ENCODE data around the gene ST7. TPM values are rescaled to one million over a fixed set of nuclear protein-coding genes. Genes with fewer than 3 reads are reported as not detected.

The ST7 gene
- total RNA-seq, 4 donors from 2014 or later = 7.2 to 47.9 (median 19.1) TPM

DNA sequence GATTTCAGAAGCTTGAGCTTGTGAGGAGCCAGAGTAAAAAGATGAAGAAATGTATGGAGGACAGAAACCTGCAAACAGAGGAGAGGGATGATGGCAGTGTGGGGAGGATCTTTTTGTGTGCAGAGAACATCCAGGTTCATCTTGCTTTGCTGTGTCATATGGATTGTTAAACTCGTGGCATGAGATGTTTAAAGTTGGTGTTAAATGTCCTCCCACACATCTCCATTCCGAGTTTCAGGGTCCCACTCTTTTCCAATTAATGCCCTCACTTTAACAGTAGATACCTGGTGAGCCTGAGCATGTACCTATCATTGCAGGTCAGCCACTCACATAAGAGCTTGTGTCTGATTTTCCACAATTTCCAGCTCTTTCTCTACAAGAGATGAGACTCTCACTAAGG is 147.7 kb downstream of the ST7 start:
- Histone ChIP-seq H3K36me3 (no peaks in the 10 kb centered on the region), H3K27me3 (no peaks in the 10 kb centered on the region), H3K27ac (no peak overlapping the region), H3K4me1 (peaks cover 0 to 6% (median 0%) of the 10 kb centered on the region in 4 donors), H3K4me3 (no peak overlapping the region), H3K9me3 (no peaks in the 10 kb centered on the region)
- DNase-seq = no peak
- in situ Hi-C loops (cut with MboI; ENCODE audit: low pct_ligation_motif_present in 1 of 4, low pct_unique_long_range_greater_than_20kb in 1 of 4, low sequenced_read_pairs in 3 of 4) = no loop called here
- WGBS, 2 donors (ENCODE audit: low coverage in 1 of 2) = 84 to 94% methylated on average over 2 of the region's 2 CpGs
- TF ChIP-seq EP300 (IDR thresholded peaks at IDR 0.05; ENCODE audit: low read depth) (no peak), POLR2A (IDR thresholded peaks at IDR 0.05) (no peak), POLR2AphosphoS5 (IDR thresholded peaks at IDR 0.05) (no peak)
- TF ChIP-seq, protein P1, sequence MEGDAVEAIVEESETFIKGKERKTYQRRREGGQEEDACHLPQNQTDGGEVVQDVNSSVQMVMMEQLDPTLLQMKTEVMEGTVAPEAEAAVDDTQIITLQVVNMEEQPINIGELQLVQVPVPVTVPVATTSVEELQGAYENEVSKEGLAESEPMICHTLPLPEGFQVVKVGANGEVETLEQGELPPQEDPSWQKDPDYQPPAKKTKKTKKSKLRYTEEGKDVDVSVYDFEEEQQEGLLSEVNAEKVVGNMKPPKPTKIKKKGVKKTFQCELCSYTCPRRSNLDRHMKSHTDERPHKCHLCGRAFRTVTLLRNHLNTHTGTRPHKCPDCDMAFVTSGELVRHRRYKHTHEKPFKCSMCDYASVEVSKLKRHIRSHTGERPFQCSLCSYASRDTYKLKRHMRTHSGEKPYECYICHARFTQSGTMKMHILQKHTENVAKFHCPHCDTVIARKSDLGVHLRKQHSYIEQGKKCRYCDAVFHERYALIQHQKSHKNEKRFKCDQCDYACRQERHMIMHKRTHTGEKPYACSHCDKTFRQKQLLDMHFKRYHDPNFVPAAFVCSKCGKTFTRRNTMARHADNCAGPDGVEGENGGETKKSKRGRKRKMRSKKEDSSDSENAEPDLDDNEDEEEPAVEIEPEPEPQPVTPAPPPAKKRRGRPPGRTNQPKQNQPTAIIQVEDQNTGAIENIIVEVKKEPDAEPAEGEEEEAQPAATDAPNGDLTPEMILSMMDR (IDR thresholded peaks at IDR 0.05) = no peak
- intact Hi-C loops (cut with DNase I; ENCODE audit: low total_unique reads) = no loop called here

DNA sequence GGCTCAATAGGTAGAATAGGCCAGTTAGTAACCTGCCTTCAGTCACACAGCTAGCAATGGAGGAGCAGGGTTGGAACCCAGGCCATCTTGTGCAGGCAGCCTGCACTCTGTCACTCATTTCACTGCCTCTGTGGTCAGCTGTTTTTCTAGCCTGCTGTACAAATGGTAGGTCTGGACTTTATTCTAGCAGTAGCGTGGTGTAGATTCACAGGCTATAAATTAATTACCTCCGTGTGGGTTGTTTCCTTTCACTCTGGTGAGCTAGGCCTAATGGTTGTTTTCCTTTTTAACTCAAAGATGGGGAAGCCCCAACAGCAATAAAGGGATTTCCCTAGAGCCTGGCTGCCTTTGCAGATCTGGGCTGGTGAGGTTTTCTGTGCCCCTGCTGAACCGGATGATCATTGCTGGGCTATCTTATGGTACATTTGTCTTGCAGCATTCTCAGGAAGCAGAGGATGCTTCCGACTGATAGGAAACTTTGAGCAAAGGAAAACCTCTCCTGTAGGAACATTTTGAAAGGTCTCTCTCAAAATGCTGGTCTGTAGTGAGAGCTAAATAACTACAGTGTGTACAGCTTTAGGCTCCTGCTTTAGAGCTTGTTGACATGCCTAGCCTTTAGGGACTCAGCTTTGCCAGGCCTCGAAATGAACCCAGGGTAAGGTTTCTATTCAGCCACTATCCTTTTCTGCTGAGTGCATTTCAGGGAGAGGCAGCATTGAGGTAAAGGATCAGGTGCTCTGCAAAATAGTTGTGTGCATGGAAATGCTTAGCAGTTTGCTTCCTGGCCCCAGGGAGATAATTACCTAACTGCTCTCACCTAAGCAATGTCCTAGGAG is 157.4 kb downstream of the ST7 start:
- H3K27ac ChIP-seq = no peak overlapping the region
- H3K27me3 ChIP-seq = no peaks in the 10 kb centered on the region
- intact Hi-C loops (cut with DNase I; ENCODE audit: low total_unique reads) = no loop called here
- H3K9me3 ChIP-seq = no peaks in the 10 kb centered on the region
- in situ Hi-C loops (cut with MboI; ENCODE audit: low pct_ligation_motif_present in 1 of 4, low pct_unique_long_range_greater_than_20kb in 1 of 4, low sequenced_read_pairs in 3 of 4) = no loop called here
- no peak for DNase-seq
- H3K4me1 ChIP-seq = peaks cover 4 to 15% (median 7%) of the 10 kb centered on the region in 4 donors
- H3K4me3 ChIP-seq = no peak overlapping the region
- no peak for TF ChIP-seq POLR2A (IDR thresholded peaks at IDR 0.05)
- no peak for TF ChIP-seq EP300 (IDR thresholded peaks at IDR 0.05; ENCODE audit: low read depth)
- no peak for TF ChIP-seq POLR2AphosphoS5 (IDR thresholded peaks at IDR 0.05)
- TF ChIP-seq, protein P1 (IDR thresholded peaks at IDR 0.05) = no peak
- H3K36me3 ChIP-seq = no peaks in the 10 kb centered on the region
- WGBS, 2 donors (ENCODE audit: low coverage in 1 of 2) = 22 to 40% methylated on average over 1 to 5 of the region's 5 CpGs

DNA sequence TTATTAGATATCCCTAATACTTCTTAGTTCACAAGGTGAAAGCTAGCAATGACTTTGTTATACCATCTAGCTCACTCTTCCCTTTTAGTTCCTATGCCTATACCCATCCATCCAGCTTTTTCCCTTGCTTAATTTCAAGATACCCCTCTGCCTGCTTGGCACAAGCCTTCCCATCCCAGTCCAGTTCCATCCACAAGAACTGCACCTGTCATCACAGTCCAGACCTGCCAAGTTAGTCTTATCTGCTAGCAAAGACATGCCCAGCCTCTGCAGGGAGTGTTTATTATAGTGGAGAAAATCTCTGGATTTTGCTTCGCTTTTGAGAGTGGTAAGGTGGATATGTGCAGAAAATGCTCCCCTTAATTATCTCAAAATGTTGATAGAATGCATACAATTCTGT is 158.2 kb downstream of the ST7 start:
- Histone ChIP-seq H3K36me3 (no peaks in the 10 kb centered on the region), H3K9me3 (no peaks in the 10 kb centered on the region), H3K4me1 (peaks cover 4 to 15% (median 7%) of the 10 kb centered on the region in 4 donors), H3K4me3 (no peak overlapping the region), H3K27ac (no peak overlapping the region), H3K27me3 (no peaks in the 10 kb centered on the region)
- in situ Hi-C loops (cut with MboI; ENCODE audit: low pct_ligation_motif_present in 1 of 4, low pct_unique_long_range_greater_than_20kb in 1 of 4, low sequenced_read_pairs in 3 of 4) (no loop called here), intact Hi-C loops (cut with DNase I; ENCODE audit: low total_unique reads) (no loop called here)
- WGBS, 2 donors (ENCODE audit: low coverage in 1 of 2) = 83 to 94% methylated on average over 1 of the region's 1 CpG
- TF ChIP-seq EP300 (IDR thresholded peaks at IDR 0.05; ENCODE audit: low read depth) (no peak), POLR2AphosphoS5 (IDR thresholded peaks at IDR 0.05) (no peak), POLR2A (IDR thresholded peaks at IDR 0.05) (no peak)
- TF ChIP-seq, protein P1 (IDR thresholded peaks at IDR 0.05) = no peak
- DNase-seq = no peak

DNA sequence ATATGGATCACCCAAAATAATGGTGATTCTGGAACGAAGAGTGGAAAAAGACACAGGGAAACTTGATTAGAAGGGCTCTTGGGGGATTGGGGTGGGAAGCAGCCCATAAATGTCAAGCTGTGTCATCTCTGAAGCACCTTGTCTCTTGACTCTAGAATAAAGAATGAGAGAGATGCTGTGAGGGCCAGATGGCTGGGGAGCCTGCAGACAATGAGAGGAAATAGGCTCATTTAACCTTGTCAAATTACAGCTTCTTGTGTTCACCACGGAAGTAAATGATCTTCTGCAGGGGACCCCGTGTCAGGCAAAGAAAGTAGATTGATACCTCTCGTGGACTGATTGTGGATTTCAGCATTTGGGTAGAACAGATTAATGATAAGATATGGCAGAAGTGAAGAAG is 159.3 kb downstream of the ST7 start:
- in situ Hi-C loops (cut with MboI; ENCODE audit: low pct_ligation_motif_present in 1 of 4, low pct_unique_long_range_greater_than_20kb in 1 of 4, low sequenced_read_pairs in 3 of 4) = no loop called here
- intact Hi-C loops (cut with DNase I; ENCODE audit: low total_unique reads) = no loop called here
- H3K4me1 ChIP-seq = peaks cover 4 to 15% (median 7%) of the 10 kb centered on the region in 4 donors
- no peak overlapping the region for H3K4me3 ChIP-seq
- no peak overlapping the region for H3K27ac ChIP-seq
- no peaks in the 10 kb centered on the region for H3K9me3 ChIP-seq
- H3K27me3 ChIP-seq = no peaks in the 10 kb centered on the region
- no peak for DNase-seq
- H3K36me3 ChIP-seq = no peaks in the 10 kb centered on the region
- 92 to 97% methylated on average over 4 of the region's 4 CpGs for WGBS, 2 donors (ENCODE audit: low coverage in 1 of 2)
- TF ChIP-seq, protein P1 (IDR thresholded peaks at IDR 0.05) = no peak
- TF ChIP-seq EP300 (IDR thresholded peaks at IDR 0.05; ENCODE audit: low read depth) (no peak), POLR2A (IDR thresholded peaks at IDR 0.05) (no peak), POLR2AphosphoS5 (IDR thresholded peaks at IDR 0.05) (no peak)

Measured in transverse colon (tissue), 4 donors.